ENCODE results near the gene TARS2. TPM values are rescaled to one million over a fixed set of nuclear protein-coding genes. Genes with fewer than 3 reads are reported as not detected.

TARS2 gene
- total and polyA plus RNA-seq, 2 of the 13 experiments (the other 11 are each of a cell fraction or from before 2014, with no cell fraction given): 21.3 to 22.8 TPM

DNA sequence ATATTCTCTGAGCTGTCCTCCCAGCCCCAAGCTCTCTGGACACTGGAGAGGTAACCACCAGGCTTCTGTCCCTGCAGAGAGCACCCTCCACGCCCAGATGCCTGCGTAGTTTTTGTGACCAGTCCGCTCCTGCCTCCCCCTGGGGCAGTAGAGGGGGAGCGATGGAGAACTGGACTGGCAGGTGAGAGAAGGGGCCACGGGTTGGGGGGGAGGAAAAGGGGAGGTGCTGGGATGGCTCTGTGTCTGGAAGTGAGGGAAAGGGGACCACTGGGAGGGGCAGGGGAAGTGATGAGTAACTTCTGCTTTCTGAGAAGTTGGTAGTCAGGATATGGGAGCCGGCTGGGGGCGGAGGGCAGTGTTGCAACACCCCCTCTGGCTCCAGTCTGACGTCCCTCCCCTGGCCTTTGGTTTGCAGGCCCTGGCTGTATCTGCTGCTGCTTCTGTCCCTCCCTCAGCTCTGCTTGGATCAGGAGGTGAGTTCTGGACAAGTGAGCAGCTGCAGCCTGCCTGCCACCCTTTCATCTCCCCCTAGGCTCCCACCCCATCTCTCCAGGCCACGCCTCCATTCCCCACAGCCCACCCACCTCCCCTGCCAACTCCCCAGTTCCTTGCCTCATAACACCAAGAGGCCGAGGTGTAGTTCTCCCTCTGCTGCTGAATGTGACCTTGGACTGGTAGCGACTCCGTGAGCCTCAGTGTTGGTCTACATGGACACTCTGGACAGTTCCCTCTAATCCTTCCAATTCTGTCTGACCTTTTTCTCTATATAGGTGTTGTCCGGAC lies 65.1 kb downstream of the TARS2 start (continued):
- TF ChIP-seq TBX3 (IDR thresholded peaks at IDR 0.05; ENCODE audit: borderline replicate concordance): no peak
- peak in 1 of 2 experiments; percentile 80; a peak in 2 of 4 replicates for TF ChIP-seq KLF16 (CRISPR knock-in tag; IDR thresholded peaks at IDR 0.05)
- TF ChIP-seq, protein P1, sequence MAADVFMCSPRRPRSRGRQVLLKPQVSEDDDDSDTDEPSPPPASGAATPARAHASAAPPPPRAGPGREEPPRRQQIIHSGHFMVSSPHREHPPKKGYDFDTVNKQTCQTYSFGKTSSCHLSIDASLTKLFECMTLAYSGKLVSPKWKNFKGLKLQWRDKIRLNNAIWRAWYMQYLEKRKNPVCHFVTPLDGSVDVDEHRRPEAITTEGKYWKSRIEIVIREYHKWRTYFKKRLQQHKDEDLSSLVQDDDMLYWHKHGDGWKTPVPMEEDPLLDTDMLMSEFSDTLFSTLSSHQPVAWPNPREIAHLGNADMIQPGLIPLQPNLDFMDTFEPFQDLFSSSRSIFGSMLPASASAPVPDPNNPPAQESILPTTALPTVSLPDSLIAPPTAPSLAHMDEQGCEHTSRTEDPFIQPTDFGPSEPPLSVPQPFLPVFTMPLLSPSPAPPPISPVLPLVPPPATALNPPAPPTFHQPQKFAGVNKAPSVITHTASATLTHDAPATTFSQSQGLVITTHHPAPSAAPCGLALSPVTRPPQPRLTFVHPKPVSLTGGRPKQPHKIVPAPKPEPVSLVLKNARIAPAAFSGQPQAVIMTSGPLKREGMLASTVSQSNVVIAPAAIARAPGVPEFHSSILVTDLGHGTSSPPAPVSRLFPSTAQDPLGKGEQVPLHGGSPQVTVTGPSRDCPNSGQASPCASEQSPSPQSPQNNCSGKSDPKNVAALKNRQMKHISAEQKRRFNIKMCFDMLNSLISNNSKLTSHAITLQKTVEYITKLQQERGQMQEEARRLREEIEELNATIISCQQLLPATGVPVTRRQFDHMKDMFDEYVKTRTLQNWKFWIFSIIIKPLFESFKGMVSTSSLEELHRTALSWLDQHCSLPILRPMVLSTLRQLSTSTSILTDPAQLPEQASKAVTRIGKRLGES (CRISPR knock-in tag; IDR thresholded peaks at IDR 0.05; ENCODE audit: borderline replicate concordance): no peak
- peak; percentile 77 for TF ChIP-seq HDAC2 (CRISPR knock-in tag; IDR thresholded peaks at IDR 0.05)
- no peak for TF ChIP-seq MZF1 (CRISPR knock-in tag; IDR thresholded peaks at IDR 0.05; ENCODE audit: borderline replicate concordance)
- no peak for TF ChIP-seq NFYB (CRISPR knock-in tag; IDR thresholded peaks at IDR 0.05)
- TF ChIP-seq, protein P2, sequence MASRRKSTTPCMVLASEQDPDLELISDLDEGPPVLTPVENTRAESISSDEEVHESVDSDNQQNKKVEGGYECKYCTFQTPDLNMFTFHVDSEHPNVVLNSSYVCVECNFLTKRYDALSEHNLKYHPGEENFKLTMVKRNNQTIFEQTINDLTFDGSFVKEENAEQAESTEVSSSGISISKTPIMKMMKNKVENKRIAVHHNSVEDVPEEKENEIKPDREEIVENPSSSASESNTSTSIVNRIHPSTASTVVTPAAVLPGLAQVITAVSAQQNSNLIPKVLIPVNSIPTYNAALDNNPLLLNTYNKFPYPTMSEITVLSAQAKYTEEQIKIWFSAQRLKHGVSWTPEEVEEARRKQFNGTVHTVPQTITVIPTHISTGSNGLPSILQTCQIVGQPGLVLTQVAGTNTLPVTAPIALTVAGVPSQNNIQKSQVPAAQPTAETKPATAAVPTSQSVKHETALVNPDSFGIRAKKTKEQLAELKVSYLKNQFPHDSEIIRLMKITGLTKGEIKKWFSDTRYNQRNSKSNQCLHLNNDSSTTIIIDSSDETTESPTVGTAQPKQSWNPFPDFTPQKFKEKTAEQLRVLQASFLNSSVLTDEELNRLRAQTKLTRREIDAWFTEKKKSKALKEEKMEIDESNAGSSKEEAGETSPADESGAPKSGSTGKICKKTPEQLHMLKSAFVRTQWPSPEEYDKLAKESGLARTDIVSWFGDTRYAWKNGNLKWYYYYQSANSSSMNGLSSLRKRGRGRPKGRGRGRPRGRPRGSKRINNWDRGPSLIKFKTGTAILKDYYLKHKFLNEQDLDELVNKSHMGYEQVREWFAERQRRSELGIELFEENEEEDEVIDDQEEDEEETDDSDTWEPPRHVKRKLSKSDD (CRISPR knock-in tag; IDR thresholded peaks at IDR 0.05; ENCODE audit: low read depth): 0 out of 2 replicates have a peak, but pooled peaks have one; percentile 31
- TF ChIP-seq GATAD1 (CRISPR knock-in tag; IDR thresholded peaks at IDR 0.05): peak; percentile 47; the same call in 1 of the 2 replicates
- TF ChIP-seq HNRNPK (IDR thresholded peaks at IDR 0.05; ENCODE audit: low read depth, low read length, poor library complexity, severe bottlenecking): peak; percentile 70
- TF ChIP-seq, protein P3, sequence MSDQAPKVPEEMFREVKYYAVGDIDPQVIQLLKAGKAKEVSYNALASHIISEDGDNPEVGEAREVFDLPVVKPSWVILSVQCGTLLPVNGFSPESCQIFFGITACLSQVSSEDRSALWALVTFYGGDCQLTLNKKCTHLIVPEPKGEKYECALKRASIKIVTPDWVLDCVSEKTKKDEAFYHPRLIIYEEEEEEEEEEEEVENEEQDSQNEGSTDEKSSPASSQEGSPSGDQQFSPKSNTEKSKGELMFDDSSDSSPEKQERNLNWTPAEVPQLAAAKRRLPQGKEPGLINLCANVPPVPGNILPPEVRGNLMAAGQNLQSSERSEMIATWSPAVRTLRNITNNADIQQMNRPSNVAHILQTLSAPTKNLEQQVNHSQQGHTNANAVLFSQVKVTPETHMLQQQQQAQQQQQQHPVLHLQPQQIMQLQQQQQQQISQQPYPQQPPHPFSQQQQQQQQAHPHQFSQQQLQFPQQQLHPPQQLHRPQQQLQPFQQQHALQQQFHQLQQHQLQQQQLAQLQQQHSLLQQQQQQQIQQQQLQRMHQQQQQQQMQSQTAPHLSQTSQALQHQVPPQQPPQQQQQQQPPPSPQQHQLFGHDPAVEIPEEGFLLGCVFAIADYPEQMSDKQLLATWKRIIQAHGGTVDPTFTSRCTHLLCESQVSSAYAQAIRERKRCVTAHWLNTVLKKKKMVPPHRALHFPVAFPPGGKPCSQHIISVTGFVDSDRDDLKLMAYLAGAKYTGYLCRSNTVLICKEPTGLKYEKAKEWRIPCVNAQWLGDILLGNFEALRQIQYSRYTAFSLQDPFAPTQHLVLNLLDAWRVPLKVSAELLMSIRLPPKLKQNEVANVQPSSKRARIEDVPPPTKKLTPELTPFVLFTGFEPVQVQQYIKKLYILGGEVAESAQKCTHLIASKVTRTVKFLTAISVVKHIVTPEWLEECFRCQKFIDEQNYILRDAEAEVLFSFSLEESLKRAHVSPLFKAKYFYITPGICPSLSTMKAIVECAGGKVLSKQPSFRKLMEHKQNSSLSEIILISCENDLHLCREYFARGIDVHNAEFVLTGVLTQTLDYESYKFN (CRISPR knock-in tag; conservative IDR thresholded peaks at IDR 0.05): peak; percentile 72
- TF ChIP-seq ZNF350 (CRISPR knock-in tag; IDR thresholded peaks at IDR 0.05; ENCODE audit: borderline replicate concordance, low read depth): peak; percentile 68; the same call in 1 of the 2 replicates
- TF ChIP-seq ZNF292 (CRISPR knock-in tag; IDR thresholded peaks at IDR 0.05; ENCODE audit: borderline replicate concordance, low read depth): peak; percentile 92
- no peak for TF ChIP-seq ZNF256 (CRISPR knock-in tag; conservative IDR thresholded peaks at IDR 0.05)
- no peak for TF ChIP-seq DNMT3B (CRISPR knock-in tag; conservative IDR thresholded peaks at IDR 0.05)
- no peak for TF ChIP-seq NCOA1 (CRISPR knock-in tag; IDR thresholded peaks at IDR 0.05)
- no peak for TF ChIP-seq POGZ (CRISPR knock-in tag; IDR thresholded peaks at IDR 0.05)
- TF ChIP-seq ZNF839 (CRISPR knock-in tag; IDR thresholded peaks at IDR 0.05; ENCODE audit: borderline replicate concordance): peak; percentile 45; the same call in 1 of the 2 replicates
- no peak for TF ChIP-seq RFX3 (CRISPR knock-in tag; IDR thresholded peaks at IDR 0.05)
- no peak for TF ChIP-seq ZNF792 (CRISPR knock-in tag; IDR thresholded peaks at IDR 0.05)
